Renal pelvis (tissue), 4 donors: ENCODE results near the gene EFHD1. TPM values are rescaled to one million over a fixed set of nuclear protein-coding genes. Genes with fewer than 3 reads are reported as not detected.

Experiments
- DNase-seq: peaks from one replicate; pipeline ENCODE4 v3.0.0-alpha.2; 2013
- polyA plus RNA-seq, 3 donors: library from polyadenylated mRNA; unstranded; fragments of 120-200 nt; gene quantifications; one replicate each; pipeline ENCODE4 v1.2.1, GENCODE V29; 2013; ENCODE audit not compliant: insufficient read length in 3 of 3

Gene EFHD1
- polyA plus RNA-seq, 3 donors = 58.4 to 77.2 (median 62.4) TPM

- DNase-seq = no peak
Measured at GRCh38 chr2:232641153-232641848, 7.9 kb downstream of the EFHD1 start.

- DNase-seq = no peak
Measured at GRCh38 chr2:232643147-232643425, 9.7 kb downstream of the EFHD1 start.

GRCh38 chr2:232643813-232644347 lies 10.5 kb downstream of the EFHD1 start:
- DNase-seq = no peak

- DNase-seq = no peak
Measured at GRCh38 chr2:232645061-232645460, 11.7 kb downstream of the EFHD1 start.

GRCh38 chr2:232646726-232647125 lies 13.3 kb downstream of the EFHD1 start:
- no peak for DNase-seq

DNA sequence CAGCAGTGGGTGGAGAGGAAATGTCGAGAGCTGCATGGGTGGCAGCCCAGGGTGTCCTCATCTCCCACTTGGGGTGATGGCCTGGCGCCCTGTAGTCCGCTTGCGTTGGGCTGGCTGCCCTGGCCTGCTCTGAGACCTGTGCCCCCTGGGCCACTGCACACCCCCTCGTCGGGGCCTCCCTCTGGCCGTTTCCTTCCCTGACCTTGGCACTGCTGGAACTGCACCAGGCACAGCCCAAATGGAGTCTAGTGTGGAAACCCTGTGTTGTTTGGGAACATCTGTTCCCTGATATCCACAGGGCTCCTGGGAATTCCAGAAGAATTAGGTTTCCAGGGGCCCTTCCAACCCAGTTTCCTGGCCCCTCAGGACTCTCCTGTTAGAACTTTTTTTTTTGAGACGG lies 13.9 kb downstream of the EFHD1 start:
- no peak for DNase-seq

DNA sequence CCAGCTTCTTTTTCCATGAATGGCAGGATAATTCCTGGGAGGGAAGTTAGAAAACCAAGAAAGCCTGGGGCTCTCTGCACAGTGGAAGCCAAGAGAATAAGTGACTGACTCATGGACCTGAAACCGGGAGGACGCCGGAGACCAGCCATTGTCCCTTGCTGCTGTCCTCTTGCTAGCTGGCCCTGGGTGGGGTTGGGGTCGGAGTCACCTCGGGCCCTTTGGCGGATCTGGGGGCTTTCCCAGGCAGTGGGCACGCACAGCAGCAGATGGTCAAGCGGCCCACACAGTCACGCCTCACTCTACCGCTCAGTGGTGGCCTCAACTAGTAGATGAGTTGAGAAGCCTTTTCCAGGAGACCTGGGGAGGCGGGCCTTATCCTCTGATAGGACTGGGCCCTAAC lies 15.6 kb downstream of the EFHD1 start:
- DNase-seq = no peak

- no peak for DNase-seq
Measured at GRCh38 chr2:232652505-232652851, 19.1 kb downstream of the EFHD1 start.

- no peak for DNase-seq
Measured at GRCh38 chr2:232653441-232653840, 20.0 kb downstream of the EFHD1 start.

- no peak for DNase-seq
Measured at GRCh38 chr2:232655392-232655791, 22.0 kb downstream of the EFHD1 start.

DNA sequence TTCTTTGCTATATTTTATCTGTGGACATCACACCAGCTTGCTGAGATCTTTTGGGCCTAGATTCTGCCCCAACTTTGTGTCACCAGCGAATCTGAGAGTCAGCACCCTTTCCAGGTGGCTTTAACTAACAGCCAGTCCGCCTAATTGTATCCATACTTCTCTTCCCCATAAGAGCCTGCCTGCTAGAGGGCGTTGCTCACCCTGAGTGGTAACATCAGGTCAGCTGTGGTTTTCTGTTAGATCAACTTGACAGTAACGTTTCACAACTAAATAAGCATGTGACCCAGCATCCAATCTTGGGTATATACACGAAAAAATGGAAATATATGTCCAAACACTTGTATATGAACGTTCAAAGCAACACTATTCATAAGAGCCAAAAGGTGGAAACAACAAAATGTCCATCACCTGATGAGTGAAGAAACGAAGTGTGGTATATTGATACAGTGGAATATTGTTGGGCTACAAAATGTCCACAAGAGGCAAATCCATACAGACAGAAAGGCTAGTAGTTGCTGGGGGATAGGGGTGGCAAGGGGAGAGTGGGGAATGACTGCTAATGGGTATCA lies 24.9 kb downstream of the EFHD1 start:
- no peak for DNase-seq

- DNase-seq = no peak
Measured at GRCh38 chr2:232659359-232659758, 26.0 kb downstream of the EFHD1 start.

DNA sequence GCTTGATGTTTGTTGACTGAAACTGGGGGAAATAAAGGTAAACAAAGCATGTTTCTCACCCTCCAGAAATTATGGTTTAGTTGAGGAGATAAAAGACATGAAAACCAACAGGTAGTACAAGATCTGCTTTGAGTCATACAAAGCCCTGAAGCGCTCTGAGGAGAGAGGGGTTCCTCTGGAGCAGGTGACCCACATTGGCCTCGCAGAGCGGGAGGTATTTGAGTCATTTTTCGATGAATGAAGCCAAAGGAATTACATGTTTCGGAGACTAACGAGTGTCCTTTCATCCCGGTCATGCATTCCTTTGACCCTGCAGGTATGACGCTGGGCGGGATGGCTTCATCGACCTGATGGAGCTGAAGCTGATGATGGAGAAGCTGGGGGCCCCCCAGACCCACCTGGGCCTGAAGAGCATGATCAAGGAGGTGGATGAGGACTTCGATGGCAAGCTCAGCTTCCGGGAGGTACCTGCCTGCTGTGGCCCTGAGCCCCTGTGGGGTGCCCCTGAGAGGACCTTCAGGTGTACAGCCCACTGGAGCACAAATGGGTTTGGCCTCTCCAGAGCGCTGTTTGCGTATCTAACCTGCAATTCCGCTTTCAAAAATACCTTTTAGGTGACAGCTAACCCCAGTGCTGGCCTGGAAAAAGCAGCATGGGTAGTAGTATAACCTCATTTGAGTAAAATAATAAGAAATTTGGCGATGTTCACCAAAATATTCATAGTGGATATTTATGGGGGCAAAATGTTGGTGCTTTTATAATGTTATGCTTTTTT lies 29.3 kb downstream of the EFHD1 start:
- no peak for DNase-seq

GRCh38 chr2:232666051-232666805 lies 32.8 kb downstream of the EFHD1 start:
- DNase-seq = no peak

- no peak for DNase-seq
Measured at GRCh38 chr2:232667989-232668583, 34.7 kb downstream of the EFHD1 start.

GRCh38 chr2:232668805-232669444 lies 35.5 kb downstream of the EFHD1 start:
- DNase-seq = no peak

DNA sequence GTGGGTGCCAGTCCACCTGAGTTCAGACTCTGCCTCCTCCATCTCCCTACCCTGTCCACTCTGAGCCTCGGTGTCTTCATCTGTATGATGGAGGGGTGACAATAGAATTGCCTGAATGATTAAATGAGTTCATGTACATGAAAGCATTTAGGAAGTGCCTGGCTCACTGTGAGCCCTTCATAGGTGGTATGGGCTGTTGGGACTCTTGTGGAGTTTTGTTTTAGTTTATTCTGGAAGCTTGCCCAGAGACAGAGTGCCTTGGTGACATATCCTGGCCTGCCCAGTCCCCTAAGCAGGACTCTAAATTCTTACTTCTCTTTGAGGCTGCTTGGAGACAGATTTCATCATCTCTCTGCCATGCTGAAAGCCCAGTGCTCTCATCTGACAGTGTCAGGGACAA lies 39.2 kb downstream of the EFHD1 start:
- DNase-seq = no peak

GRCh38 chr2:232674491-232674890 lies 41.1 kb downstream of the EFHD1 start:
- DNase-seq = no peak

GRCh38 chr2:232675381-232675780 lies 42.0 kb downstream of the EFHD1 start:
- no peak for DNase-seq

DNA sequence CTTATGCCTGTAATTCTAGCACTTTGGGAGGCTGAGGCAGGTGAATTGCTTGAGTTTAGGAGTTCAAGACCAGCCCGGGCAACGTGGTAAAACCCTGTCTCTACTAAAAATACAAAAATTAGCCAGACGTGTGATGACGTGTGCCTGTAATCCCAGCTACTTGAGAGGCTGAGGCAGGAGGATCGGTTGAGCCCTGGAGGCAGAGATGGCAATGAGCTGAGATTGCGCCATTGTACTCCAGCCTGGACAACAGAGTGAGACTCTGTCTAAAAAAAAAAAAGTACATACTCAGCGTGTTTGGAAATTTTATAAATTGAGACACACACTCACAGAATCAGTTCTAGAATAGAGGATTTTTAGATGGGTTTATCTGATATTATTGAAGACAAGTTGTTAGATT lies 46.6 kb downstream of the EFHD1 start:
- DNase-seq = no peak

- no peak for DNase-seq
Measured at GRCh38 chr2:232681527-232681926, 48.1 kb downstream of the EFHD1 start.

GRCh38 chr2:232683368-232683767 lies 50.0 kb downstream of the EFHD1 start:
- DNase-seq = no peak
